ENCODE data around the gene XRCC1. TPM values are rescaled to one million over a fixed set of nuclear protein-coding genes. Genes with fewer than 3 reads are reported as not detected.

XRCC1 gene
- total RNA-seq, 4 donors from 2014 or later: 8.0 to 147 (median 15.8) TPM

GRCh38 chr19:43553656-43554055, 21.7 kb downstream of the XRCC1 start:
- intact Hi-C loops (cut with DNase I; ENCODE audit: low total_unique reads): no loop called here
- Histone ChIP-seq H3K27me3 (no peaks in the 10 kb centered on the region), H3K4me3 (no peak overlapping the region), H3K36me3 (peaks cover 0 to 40% (median 13%) of the 10 kb centered on the region in 4 donors), H3K27ac (no peak overlapping the region), H3K9me3 (no peaks in the 10 kb centered on the region), H3K4me1 (no peaks in the 10 kb centered on the region)
- DNase-seq: no peak
- in situ Hi-C loops (cut with MboI; ENCODE audit: low pct_ligation_motif_present in 1 of 4, low pct_unique_long_range_greater_than_20kb in 1 of 4, low sequenced_read_pairs in 3 of 4): loop anchor here in 1 of 4 donors (10.0 kb wide), 1 partner anchor 91 kb away; no protein-coding TSS in a partner anchor
- TF ChIP-seq POLR2A (IDR thresholded peaks at IDR 0.05) (no peak), POLR2AphosphoS5 (IDR thresholded peaks at IDR 0.05) (no peak), CTCF (IDR thresholded peaks at IDR 0.05) (no peak), EP300 (IDR thresholded peaks at IDR 0.05; ENCODE audit: low read depth) (no peak)
- 85% methylated on average over 4 of the region's 4 CpGs; no CpG with 5 or more reads in 1 of the 2 donors for WGBS, 2 donors (ENCODE audit: low coverage in 1 of 2)

GRCh38 chr19:43552616-43553015, 22.7 kb downstream of the XRCC1 start:
- WGBS, 2 donors (ENCODE audit: low coverage in 1 of 2): 80% methylated on average over 2 of the region's 3 CpGs; no CpG with 5 or more reads in 1 of the 2 donors
- Histone ChIP-seq H3K9me3 (no peaks in the 10 kb centered on the region), H3K4me1 (no peaks in the 10 kb centered on the region), H3K27ac (no peak overlapping the region), H3K4me3 (no peak overlapping the region), H3K36me3 (peaks cover 0 to 40% (median 13%) of the 10 kb centered on the region in 4 donors), H3K27me3 (no peaks in the 10 kb centered on the region)
- TF ChIP-seq CTCF (IDR thresholded peaks at IDR 0.05) (no peak), POLR2A (IDR thresholded peaks at IDR 0.05) (no peak)
- intact Hi-C loops (cut with DNase I; ENCODE audit: low total_unique reads): no loop called here
- DNase-seq: no peak
- in situ Hi-C loops (cut with MboI; ENCODE audit: low pct_ligation_motif_present in 1 of 4, low pct_unique_long_range_greater_than_20kb in 1 of 4, low sequenced_read_pairs in 3 of 4): loop anchor here in 1 of 4 donors (10.0 kb wide), 1 partner anchor 92 kb away; no protein-coding TSS in a partner anchor

GRCh38 chr19:43552198-43552450, 23.2 kb downstream of the XRCC1 start:
- Histone ChIP-seq H3K36me3 (peaks cover 0 to 40% (median 13%) of the 10 kb centered on the region in 4 donors), H3K9me3 (no peaks in the 10 kb centered on the region), H3K27me3 (no peaks in the 10 kb centered on the region), H3K4me3 (no peak overlapping the region), H3K27ac (no peak overlapping the region), H3K4me1 (no peaks in the 10 kb centered on the region)
- intact Hi-C loops (cut with DNase I; ENCODE audit: low total_unique reads): no loop called here
- WGBS, 2 donors (ENCODE audit: low coverage in 1 of 2): 82% methylated on average over 3 of the region's 3 CpGs; no CpG with 5 or more reads in 1 of the 2 donors
- in situ Hi-C loops (cut with MboI; ENCODE audit: low pct_ligation_motif_present in 1 of 4, low pct_unique_long_range_greater_than_20kb in 1 of 4, low sequenced_read_pairs in 3 of 4): loop anchor here in 1 of 4 donors (10.0 kb wide), 1 partner anchor 93 kb away; no protein-coding TSS in a partner anchor
- DNase-seq: no peak
- TF ChIP-seq EP300 (IDR thresholded peaks at IDR 0.05; ENCODE audit: low read depth) (no peak), CTCF (IDR thresholded peaks at IDR 0.05) (no peak)

GRCh38 chr19:43551399-43552197, 23.7 kb downstream of the XRCC1 start:
- Histone ChIP-seq H3K27me3 (no peaks in the 10 kb centered on the region), H3K36me3 (peaks cover 0 to 40% (median 13%) of the 10 kb centered on the region in 4 donors), H3K27ac (no peak overlapping the region), H3K4me3 (no peak overlapping the region), H3K9me3 (no peaks in the 10 kb centered on the region), H3K4me1 (no peaks in the 10 kb centered on the region)
- no peak for DNase-seq
- intact Hi-C loops (cut with DNase I; ENCODE audit: low total_unique reads): no loop called here
- TF ChIP-seq POLR2AphosphoS5 (IDR thresholded peaks at IDR 0.05): no peak
- no peak for TF ChIP-seq CTCF (IDR thresholded peaks at IDR 0.05)
- no peak for TF ChIP-seq EP300 (IDR thresholded peaks at IDR 0.05; ENCODE audit: low read depth)
- TF ChIP-seq POLR2A (IDR thresholded peaks at IDR 0.05): no peak
- in situ Hi-C loops (cut with MboI; ENCODE audit: low pct_ligation_motif_present in 1 of 4, low pct_unique_long_range_greater_than_20kb in 1 of 4, low sequenced_read_pairs in 3 of 4): loop anchor here in 1 of 4 donors (10.0 kb wide), 1 partner anchor 93 kb away; no protein-coding TSS in a partner anchor
- WGBS, 2 donors (ENCODE audit: low coverage in 1 of 2): 67 to 87% methylated on average over 2 to 21 of the region's 23 CpGs
